ENCODE data around the gene GAPT.

- no peak for TF ChIP-seq POLR2A (IDR thresholded peaks at IDR 0.05)
- TF ChIP-seq, protein P1, sequence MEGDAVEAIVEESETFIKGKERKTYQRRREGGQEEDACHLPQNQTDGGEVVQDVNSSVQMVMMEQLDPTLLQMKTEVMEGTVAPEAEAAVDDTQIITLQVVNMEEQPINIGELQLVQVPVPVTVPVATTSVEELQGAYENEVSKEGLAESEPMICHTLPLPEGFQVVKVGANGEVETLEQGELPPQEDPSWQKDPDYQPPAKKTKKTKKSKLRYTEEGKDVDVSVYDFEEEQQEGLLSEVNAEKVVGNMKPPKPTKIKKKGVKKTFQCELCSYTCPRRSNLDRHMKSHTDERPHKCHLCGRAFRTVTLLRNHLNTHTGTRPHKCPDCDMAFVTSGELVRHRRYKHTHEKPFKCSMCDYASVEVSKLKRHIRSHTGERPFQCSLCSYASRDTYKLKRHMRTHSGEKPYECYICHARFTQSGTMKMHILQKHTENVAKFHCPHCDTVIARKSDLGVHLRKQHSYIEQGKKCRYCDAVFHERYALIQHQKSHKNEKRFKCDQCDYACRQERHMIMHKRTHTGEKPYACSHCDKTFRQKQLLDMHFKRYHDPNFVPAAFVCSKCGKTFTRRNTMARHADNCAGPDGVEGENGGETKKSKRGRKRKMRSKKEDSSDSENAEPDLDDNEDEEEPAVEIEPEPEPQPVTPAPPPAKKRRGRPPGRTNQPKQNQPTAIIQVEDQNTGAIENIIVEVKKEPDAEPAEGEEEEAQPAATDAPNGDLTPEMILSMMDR (IDR thresholded peaks at IDR 0.05 in 4 of 5, conservative IDR thresholded peaks at IDR 0.05 in 1 of 5), result no peak
Measured at GRCh38 chr5:58507715-58508114, 16.5 kb downstream of the GAPT start.
